Stimulated activated effector memory CD8-positive, alpha-beta T cell treated with anti-CD3 and anti-CD28 coated beads, Interleukin-12 subunit alpha, Interleukin-12 subunit beta, amount 100 ng/mL, for 72 hours (primary cell): Measurements from ENCODE around the gene WEE1.

Experiments
- ATAC-seq: fragments of 150-1000 bp; cut with Tn5 transposase; 2 replicates; pipeline ENCODE4 v1.10.0; 2021
- DNase-seq, 2 donors: peaks; one replicate each; pipeline ENCODE4 v3.0.0; 2021 to 2022; ENCODE audit warnings: low spot score in 2 of 2
- H3K27ac Mint-ChIP-seq: one replicate; pipeline ENCODE4 v1.8.0; 2022; ENCODE audit warnings: mild to moderate bottlenecking, mixed read lengths
- H3K36me3 Mint-ChIP-seq: one replicate; pipeline ENCODE4 v1.8.0; 2022; ENCODE audit warnings: mild to moderate bottlenecking, mixed read lengths
- H3K4me1 Mint-ChIP-seq: one replicate; pipeline ENCODE4 v1.8.0; 2022; ENCODE audit warnings: mixed read lengths
- H3K4me3 Mint-ChIP-seq: one replicate; pipeline ENCODE4 v1.8.0; 2022; ENCODE audit warnings: mild to moderate bottlenecking, mixed read lengths
- H3K9me3 Mint-ChIP-seq: one replicate; pipeline ENCODE4 v1.8.0; 2022; ENCODE audit warnings: mixed read lengths

Gene WEE1

DNA sequence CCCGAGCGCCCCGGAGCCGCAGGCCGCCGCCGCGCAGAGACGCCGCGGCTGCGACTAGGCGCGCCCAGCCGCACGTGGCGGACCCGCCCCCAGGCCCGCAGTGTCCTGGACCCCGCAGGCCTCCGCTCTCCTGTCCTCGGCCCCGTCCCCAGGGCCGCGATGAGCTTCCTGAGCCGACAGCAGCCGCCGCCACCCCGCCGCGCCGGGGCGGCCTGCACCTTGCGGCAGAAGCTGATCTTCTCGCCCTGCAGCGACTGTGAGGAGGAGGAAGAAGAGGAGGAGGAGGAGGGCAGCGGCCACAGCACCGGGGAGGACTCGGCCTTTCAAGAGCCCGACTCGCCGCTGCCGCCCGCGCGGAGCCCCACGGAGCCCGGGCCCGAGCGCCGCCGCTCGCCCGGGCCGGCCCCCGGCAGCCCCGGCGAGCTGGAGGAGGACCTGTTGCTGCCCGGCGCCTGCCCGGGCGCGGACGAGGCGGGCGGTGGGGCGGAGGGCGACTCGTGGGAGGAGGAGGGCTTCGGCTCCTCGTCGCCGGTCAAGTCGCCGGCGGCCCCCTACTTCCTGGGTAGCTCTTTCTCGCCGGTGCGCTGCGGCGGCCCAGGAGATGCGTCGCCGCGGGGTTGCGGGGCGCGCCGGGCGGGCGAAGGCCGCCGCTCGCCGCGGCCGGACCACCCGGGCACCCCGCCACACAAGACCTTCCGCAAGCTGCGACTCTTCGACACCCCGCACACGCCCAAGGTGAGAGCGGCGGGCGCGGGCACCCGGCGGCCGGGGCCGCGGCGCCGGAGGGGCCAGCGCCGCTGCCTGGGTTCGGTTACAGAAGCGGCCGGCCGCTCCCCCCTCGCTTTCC, 528 bp downstream of the WEE1 start:
- DNase-seq, result no peak
- peak overlapping the region; percentile 89 for H3K4me3 Mint-ChIP-seq
- H3K4me1 Mint-ChIP-seq, result peaks cover 29% of the 10 kb centered on the region
- no peaks in the 10 kb centered on the region for H3K9me3 Mint-ChIP-seq
- H3K27ac Mint-ChIP-seq, result peak overlapping the region; percentile 85
- H3K36me3 Mint-ChIP-seq, result peaks cover 64% of the 10 kb centered on the region
- peak; percentile 56 for ATAC-seq

DNA sequence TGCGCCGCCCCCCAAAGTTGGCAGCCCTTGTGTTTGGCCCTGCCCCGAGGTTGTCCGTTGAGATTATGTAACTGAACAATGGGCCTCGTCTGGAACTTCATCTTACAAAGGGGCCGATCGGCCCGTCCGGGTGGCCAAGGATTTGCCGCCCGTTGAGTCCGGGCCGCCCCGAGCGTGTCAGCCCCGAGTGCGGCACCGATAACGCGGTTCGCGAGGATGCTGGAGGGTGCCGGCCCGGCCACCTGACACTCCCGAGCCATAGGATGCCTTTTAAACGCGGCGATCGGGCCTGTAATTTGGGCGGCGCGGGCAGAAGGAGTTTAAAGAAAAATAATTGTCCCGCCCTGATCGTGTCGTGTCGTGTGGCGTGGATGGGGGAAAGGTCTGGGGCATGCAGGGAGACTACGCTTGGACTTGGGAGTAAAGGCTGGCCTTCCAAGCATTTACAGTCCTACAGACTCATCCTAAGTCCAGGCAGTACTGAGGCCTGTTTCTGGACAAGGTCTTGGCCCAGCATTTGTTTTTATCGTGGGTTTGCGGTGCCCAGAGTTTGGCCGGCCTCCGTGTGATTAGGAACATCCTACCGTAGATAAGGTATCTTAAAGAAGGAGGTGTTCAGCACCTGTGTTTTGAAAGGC, 1.3 kb downstream of the WEE1 start:
- peak in 1 of 2 donors; percentile 64 for DNase-seq
- peaks cover 72% of the 10 kb centered on the region for H3K36me3 Mint-ChIP-seq
- H3K4me3 Mint-ChIP-seq, result peak overlapping the region; percentile 89
- peaks cover 29% of the 10 kb centered on the region for H3K4me1 Mint-ChIP-seq
- no peaks in the 10 kb centered on the region for H3K9me3 Mint-ChIP-seq
- peak overlapping the region; percentile 85 for H3K27ac Mint-ChIP-seq
- no peak for ATAC-seq

DNA sequence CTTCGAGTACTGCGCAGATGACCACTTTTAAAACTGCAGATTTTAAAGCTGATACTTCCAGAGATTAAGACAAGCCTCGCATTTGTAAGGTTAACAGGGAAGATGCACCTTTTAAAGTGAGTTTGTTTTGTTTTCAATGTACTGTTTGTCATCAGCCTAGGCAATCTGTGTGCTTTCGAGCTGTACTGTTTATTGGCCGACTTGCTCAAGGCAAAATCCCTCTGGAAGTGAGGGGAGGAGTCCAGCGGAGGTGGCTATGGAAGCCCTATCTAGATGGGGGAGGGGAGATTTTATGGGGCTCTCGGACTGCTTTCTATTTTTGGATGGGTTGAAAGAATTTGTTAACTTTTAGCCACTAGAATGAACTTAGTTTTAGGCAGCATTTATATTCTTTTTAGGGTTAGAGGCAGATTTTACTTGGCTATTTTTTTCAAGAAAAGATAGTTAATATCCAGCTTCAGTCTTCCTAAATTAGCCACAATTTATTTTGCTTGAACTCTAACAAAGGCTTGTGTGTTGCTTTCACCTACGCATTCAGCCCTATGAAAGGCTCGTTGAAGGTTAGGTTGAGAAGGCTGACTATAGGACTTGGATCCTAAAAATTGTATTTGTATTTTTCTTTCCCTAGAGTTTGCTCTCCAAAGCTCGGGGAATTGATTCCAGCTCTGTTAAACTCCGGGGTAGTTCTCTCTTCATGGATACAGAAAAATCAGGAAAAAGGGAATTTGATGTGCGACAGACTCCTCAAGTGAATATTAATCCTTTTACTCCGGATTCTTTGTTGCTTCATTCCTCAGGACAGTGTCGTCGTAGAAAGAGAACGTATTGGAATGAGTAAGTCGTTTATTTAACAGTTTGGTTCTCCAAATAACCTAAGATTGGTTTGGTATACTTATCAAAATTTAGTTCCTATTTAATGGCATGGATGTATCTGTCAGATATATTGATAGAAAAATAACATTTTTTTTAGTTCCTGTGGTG, 2.1 kb downstream of the WEE1 start:
- DNase-seq, result no peak
- Mint-ChIP-seq H3K4me3 (peak overlapping the region; percentile 89), H3K27ac (peak overlapping the region; percentile 85), H3K4me1 (peaks cover 29% of the 10 kb centered on the region), H3K36me3 (peaks cover 80% of the 10 kb centered on the region), H3K9me3 (no peaks in the 10 kb centered on the region)
- no peak for ATAC-seq

DNA sequence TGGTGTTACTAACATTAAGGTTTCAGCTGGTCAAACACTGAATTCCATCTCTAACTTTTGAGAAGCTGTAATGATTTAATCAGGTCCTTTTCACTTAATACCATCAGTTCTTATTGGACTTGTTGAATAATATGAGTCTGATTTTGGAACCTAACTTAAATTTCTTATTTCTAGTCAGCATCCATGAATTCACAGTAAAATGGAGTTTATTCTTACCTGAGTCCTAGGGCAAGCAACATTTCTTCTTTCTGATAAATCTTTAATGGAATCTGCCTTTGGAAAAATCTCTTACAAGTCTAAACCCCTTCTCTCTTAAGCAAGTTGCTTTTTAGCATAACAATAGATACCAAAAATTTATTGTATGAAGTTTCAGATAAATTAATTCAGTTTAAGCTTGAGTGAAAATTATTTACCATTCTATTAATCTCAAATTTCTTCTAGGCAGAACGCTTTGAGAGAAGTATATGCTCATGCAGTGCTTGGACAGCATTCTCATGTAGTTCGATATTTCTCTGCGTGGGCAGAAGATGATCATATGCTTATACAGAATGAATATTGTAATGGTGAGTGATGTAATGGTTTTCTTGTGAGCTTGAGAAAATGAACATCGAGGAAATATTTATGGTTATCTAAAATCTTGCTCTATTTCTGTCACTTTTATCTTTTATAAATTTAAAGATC, 3.4 kb downstream of the WEE1 start:
- H3K36me3 Mint-ChIP-seq, result peaks cover 92% of the 10 kb centered on the region
- no peak for ATAC-seq
- DNase-seq, result no peak
- peaks cover 29% of the 10 kb centered on the region for H3K4me1 Mint-ChIP-seq
- H3K4me3 Mint-ChIP-seq, result peak overlapping the region; percentile 89
- no peaks in the 10 kb centered on the region for H3K9me3 Mint-ChIP-seq
- peak overlapping the region; percentile 80 for H3K27ac Mint-ChIP-seq

DNA sequence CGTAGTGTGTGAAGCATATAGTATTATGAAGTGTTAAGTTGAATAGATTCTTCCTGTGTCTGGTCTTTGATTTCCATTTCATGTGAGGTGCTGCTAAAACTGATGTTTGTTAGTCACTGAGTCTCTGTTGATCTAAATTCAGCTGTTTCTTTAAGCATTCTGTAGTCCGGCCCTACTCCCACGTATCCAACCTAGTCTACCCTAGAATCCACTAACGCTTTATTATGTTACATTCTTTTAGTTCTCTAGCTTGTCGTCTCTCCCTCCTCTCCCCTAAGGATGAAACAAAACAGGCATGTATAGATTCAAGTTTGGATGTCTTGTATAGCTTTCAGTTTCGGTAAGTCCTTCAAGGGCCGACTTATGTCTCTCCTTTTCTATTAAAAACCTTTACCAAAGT, 4.1 kb downstream of the WEE1 start:
- H3K36me3 Mint-ChIP-seq, result peaks cover 92% of the 10 kb centered on the region
- DNase-seq (no peak), ATAC-seq (no peak)
- H3K9me3 Mint-ChIP-seq, result no peaks in the 10 kb centered on the region
- H3K4me1 Mint-ChIP-seq, result peaks cover 29% of the 10 kb centered on the region
- peak overlapping the region; percentile 80 for H3K27ac Mint-ChIP-seq
- H3K4me3 Mint-ChIP-seq, result peak overlapping the region; percentile 89

DNA sequence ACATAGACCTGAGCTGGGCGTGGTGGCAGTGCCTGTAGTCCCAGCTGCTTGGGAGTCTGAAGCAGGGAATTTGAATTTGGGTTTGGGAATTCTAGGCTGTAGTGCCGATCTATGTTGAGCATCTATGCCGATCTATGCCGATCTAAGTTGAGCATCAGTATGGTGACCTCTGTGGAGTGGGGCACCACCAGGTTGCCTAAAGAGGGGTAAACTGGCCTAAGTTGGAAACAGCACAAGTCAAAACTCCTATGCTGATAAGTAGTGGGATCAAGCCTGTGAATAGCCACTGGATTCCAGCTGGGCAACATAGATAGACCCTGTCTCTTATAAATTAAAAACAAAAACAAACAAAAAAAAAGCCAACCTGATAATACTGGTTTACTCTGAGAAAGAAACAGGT, 7.4 kb downstream of the WEE1 start:
- Mint-ChIP-seq H3K36me3 (peaks cover 100% of the 10 kb centered on the region), H3K9me3 (no peaks in the 10 kb centered on the region), H3K4me3 (no peak overlapping the region), H3K4me1 (peaks cover 14% of the 10 kb centered on the region), H3K27ac (no peak overlapping the region)
- ATAC-seq (no peak), DNase-seq (no peak)

DNA sequence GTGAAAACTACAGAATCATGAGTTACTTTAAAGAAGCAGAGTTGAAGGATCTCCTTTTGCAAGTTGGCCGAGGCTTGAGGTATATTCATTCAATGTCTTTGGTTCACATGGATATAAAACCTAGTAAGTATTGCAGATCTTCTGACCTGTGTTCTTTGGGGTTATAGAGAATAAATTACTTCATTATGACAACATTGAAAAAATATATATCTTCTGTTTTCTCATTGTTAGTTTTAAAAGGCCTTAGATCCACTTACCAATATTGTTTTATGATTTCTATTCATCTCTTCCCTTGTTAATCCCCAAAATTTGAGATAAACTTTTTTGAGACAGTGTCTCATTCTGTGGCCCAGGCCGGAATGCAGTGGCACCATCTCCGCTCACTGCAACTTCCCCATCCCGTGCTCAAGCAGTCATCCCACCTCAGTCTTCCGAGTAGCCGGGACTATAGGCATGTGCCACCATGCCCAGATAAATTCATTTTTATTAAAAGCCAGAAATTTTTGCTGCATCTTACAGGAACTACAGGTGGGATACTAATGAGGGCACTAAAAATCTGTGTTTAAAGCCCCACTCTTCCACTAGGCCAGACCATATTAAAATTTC, 8.2 kb downstream of the WEE1 start:
- H3K4me1 Mint-ChIP-seq, result peaks cover 13% of the 10 kb centered on the region
- no peak overlapping the region for H3K4me3 Mint-ChIP-seq
- H3K36me3 Mint-ChIP-seq, result peaks cover 100% of the 10 kb centered on the region
- no peaks in the 10 kb centered on the region for H3K9me3 Mint-ChIP-seq
- no peak for DNase-seq
- no peak for ATAC-seq
- H3K27ac Mint-ChIP-seq, result no peak overlapping the region

DNA sequence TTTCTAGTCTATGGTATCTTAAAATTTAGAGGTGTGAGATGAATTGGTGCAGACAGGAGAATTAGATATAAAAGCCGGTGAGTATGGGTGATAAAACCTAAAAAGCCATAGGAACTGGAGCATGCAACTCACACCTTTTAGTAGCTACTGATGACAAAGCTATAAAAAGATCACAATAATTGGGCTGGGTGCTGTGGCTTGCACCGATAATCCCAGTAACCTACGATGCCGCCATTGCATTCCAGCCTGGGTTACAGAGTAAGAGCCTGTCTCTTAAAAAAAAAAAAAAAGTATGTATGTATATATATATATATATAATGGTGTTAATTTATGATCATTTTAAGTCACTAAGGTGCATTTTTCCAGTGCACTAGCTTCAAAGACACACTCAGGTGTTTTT, 17.2 kb downstream of the WEE1 start:
- Mint-ChIP-seq H3K27ac (no peak overlapping the region), H3K4me1 (no peaks in the 10 kb centered on the region), H3K36me3 (peaks cover 56% of the 10 kb centered on the region)

DNA sequence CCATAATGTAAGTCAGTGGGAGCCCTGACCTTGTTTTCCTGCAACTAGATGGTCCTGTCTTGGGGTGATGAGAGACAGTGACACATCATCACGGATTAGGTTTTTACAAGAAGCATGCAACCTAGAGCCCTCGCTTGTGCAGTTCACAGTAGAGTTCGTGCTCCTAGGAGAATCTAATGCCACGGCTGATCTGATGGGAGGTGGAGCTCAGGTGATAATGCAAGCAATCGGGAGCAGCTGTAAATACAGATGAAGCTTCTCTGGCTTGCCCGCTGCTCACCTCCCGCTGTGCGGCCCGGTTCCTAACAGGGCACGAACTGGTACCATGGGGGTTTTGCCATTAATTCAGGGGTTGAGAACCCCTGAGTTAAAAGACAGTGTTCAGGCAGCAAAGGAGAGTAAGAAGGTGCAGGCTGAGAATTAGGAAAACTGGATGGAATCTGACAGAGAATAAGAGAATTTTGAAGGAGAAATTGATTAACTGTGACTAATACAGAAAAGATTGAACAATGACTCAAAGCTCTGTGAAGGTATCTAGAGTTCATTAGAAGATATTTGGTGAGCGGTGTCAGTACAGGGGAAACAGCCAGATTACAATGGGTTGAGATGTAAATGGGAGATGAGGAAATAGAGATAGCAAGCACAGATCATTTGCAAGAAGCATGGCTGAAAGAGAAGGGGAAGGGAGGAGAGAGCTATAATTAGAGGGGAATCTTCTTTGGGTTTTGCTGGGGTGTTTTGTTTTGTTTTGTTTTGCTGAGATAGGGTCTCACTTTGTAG, 21.0 kb downstream of the WEE1 start:
- no peak for DNase-seq
- peaks cover 19% of the 10 kb centered on the region for H3K36me3 Mint-ChIP-seq
- H3K27ac Mint-ChIP-seq, result no peak overlapping the region
- H3K4me3 Mint-ChIP-seq, result no peak overlapping the region
- H3K9me3 Mint-ChIP-seq, result no peaks in the 10 kb centered on the region
- no peak for ATAC-seq
- H3K4me1 Mint-ChIP-seq, result no peaks in the 10 kb centered on the region

More for the DNA sequence above, 17.2 kb downstream of the WEE1 start:
- DNase-seq, result no peak
- no peak for ATAC-seq
- Mint-ChIP-seq H3K4me3 (no peak overlapping the region), H3K9me3 (no peaks in the 10 kb centered on the region)

DNA sequence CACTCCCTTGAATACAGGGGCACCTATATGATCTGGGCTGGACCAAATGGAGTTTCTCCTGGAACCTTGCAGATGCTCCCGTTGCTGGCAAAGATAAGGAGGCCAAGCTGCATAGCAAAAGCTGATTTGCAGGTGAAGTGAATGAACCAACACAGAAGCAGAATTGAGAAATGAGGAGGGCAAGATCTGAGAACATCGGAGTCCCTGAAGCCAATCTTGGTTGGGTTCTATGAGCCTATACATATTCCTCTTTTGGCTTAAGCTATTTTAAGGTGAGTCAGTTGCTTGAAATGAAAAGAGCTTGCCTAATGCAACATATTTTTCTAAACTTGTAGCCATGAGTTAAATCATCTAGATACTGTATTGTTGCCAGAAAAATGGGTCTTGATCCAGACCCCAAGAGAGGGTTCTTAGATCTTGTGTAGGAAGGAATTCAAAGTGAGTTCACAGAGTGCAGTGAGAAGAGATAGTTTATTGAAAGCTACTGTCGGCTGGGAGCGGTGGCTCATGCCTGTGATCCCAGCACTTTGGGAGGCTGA, 23.5 kb downstream of the WEE1 start:
- H3K4me3 Mint-ChIP-seq, result no peak overlapping the region
- no peaks in the 10 kb centered on the region for H3K9me3 Mint-ChIP-seq
- DNase-seq (no peak), ATAC-seq (no peak)
- peaks cover 21% of the 10 kb centered on the region for H3K4me1 Mint-ChIP-seq
- H3K36me3 Mint-ChIP-seq, result peaks cover 7% of the 10 kb centered on the region
- no peak overlapping the region for H3K27ac Mint-ChIP-seq

DNA sequence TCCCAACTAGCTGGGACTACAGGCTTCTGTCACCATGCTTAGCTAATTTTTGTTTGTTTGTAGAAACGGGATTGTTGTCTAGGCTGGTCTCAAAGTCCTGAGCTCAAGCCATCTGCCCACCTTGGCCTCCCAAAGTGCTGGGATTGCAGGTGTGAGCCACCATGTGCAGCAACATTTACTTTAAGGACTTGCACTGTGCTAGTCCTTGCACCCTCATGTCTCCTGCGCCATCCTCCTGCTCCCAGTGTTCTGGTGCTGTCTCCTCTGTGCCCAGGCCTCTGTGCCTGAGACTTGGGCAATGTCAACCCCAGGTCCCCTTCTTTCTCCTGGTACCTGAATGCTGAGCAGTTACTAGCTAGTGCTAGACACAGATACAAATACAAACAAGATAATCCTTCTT, 26.7 kb downstream of the WEE1 start:
- Mint-ChIP-seq H3K4me1 (peaks cover 37% of the 10 kb centered on the region), H3K9me3 (no peaks in the 10 kb centered on the region), H3K4me3 (peak overlapping the region; percentile 49), H3K27ac (peak overlapping the region; percentile 60), H3K36me3 (peaks cover 7% of the 10 kb centered on the region)
- ATAC-seq, result no peak
- DNase-seq, result no peak

DNA sequence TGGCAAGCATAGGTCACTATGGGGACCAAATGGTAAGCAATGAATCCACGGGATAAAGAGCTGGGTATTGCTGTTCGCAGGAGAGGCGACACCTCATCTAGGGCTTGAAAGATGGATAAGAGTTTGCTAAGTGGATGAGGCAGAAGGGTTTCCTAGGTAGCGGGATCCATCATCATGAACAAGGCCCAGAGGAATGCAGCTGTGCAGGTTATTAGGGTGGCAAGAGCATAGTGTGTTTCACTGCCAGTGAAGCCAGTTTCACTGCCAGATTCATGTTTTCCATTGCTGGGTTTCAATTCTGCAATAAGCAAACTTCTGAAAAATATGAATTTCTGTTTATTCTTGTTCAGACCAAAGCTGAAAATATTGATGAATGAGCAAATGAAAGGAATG, 27.2 kb downstream of the WEE1 start:
- H3K36me3 Mint-ChIP-seq, result peaks cover 7% of the 10 kb centered on the region
- ATAC-seq (peak; percentile 31), DNase-seq (no peak)
- peaks cover 37% of the 10 kb centered on the region for H3K4me1 Mint-ChIP-seq
- H3K27ac Mint-ChIP-seq, result peak overlapping the region; percentile 60
- H3K4me3 Mint-ChIP-seq, result peak overlapping the region; percentile 49
- no peaks in the 10 kb centered on the region for H3K9me3 Mint-ChIP-seq

DNA sequence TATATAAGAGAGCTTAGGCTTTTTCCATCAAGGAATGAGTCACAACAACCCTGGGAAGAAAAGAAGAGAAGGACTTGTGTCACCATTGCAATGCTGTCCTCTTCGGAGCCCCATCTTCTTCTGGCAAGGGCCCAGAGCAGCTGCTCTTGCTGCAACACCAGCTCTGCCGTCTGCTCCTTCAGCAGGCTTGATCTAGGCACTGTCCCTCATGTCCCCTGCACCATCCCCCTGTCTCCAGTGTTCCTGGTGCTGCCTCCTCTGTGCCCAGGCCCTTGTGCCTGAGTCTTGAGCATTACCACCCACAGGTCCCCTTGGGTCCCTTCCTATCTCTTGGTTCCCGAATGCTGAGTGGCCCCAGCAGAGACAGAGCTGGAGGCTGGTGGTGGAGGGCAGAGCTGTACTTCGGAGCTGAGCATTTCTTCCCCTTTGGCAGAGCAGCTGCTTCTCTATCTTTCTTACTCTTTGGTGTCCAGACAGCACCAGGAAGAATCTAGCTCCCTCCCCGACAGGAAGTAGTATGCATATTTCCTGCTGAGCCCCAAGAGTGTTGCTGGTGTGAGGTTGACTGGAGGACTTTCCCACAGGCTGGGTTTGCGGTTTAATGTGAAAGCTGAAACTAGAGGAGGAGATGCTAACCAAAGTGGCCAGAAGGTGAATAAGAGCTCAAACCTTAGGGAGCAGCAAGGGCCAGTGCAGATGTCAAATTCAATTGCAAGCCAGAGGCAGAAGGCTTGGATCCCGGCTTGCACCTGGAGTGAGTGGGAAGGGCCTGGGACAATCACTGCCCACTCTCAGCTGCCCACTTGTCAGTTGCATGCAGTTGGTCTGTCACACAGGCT, 27.8 kb downstream of the WEE1 start:
- peak; percentile 51 to 84 for DNase-seq
- Mint-ChIP-seq H3K4me1 (peaks cover 37% of the 10 kb centered on the region), H3K36me3 (peaks cover 7% of the 10 kb centered on the region), H3K4me3 (peak overlapping the region; percentile 49), H3K27ac (peak overlapping the region; percentile 60), H3K9me3 (no peaks in the 10 kb centered on the region)
- ATAC-seq, result peak; percentile 95
